C1 segment of cervical spinal cord (tissue), 14 donors: ENCODE data around the gene NFAM1.
A peak's percentile ranks its signal among the peaks of the same experiment; 100 is the strongest.

Experiments used
- DNase-seq, 14 donors: peaks; one replicate each; lab custom pipeline; 2025; lab: John Stamatoyannopoulos, UW

Gene NFAM1

GRCh38 chr22:42439821-42440674 lies 7.8 kb upstream of the NFAM1 start:
- DNase-seq: peak in 7 of 14 donors; percentile 13 to 77 (median 46)

DNA sequence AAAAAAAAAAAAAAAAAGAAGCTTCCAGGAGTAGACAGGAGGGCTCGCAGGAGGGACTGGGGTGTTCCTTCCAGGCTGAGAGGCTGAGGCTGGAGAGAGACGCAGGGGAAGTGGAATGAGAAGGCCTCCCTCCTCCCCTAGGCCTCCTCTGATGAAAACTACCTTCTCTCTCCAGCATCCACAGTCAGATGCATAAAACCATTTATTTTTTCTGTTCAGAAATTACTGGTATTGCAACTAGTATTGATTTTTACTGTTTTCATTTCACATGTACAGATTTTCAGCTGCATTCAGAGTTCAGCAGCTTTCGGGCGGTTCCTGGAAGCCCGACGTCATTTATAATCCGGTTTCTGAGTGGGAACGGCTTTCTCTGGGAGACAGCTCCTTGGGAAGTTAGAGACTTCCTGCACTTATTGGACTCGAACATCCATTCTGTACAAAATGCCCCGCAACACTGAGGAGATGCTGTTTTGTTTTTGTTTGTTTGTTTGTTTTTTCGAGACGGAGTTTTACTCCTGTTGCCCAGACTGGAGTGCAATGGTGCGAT lies 6.9 kb upstream of the NFAM1 start:
- no peak for DNase-seq

GRCh38 chr22:42438293-42438650 lies 6.1 kb upstream of the NFAM1 start:
- no peak for DNase-seq

- DNase-seq: peak; percentile 16 to 76 (median 58)
Measured at GRCh38 chr22:42437488-42438292, 5.5 kb upstream of the NFAM1 start.

GRCh38 chr22:42436404-42436803 lies 4.2 kb upstream of the NFAM1 start:
- peak in 3 of 14 donors; percentile 47 to 55 (median 48) for DNase-seq

DNA sequence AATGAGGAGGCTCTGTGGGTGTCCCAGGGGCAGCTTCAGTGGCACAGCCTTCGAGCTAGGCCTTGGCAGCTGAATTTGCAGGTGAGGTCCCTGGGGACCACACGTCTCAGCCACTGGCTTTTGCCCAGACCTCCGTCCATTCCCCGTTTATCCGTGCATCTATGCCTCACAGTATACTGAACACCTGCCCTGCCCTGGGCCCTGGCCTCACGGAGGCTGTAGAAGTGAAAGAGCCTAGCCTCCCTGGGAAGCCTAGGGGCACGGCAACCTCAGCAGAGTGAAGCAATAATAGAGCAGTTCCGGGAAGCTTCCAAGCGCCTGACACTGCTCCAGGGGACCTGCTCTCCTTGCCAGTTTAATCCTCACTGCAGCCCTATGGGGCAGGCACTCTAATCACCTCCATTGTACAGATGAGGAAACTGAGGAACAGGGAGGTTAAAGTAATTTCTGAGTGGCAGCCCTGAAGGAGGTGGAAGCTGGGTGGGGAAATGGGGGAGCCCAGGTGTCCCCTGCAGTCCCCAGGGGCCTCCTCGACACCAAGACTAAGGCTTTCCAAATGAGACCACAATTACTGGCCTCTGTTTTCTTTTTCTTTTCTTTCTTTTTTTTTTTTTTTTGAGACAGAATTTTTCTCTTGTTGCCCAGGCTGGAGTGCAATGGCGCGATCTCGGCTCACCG lies 2.7 kb upstream of the NFAM1 start:
- DNase-seq: no peak

GRCh38 chr22:42433754-42434682 lies 1.8 kb upstream of the NFAM1 start:
- peak in 4 of 14 donors; percentile 11 to 36 (median 15) for DNase-seq

DNA sequence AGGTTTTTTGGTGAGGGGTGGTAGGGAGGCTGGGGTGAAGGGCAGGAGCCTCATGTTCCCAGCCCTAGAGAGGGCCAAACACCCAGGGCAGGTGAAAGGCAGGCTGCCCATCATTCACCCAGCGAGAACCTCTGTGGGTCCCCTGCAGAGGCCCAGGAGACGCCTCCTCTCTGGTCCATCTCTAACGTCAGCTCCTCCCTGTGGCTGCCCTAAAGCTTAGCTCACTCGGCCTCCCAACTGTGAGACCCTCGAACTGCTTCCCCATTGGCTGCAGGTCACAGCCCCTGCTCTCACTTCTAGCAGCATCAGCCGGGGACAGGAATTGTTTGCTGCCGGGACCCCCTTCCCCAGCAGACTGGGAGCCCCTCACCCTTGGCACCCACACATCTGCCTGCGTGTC lies 615 bp upstream of the NFAM1 start:
- no peak for DNase-seq

GRCh38 chr22:42431401-42432019 lies 693 bp downstream of the NFAM1 start:
- DNase-seq: peak in 8 of 14 donors; percentile 23 to 73 (median 44)

DNA sequence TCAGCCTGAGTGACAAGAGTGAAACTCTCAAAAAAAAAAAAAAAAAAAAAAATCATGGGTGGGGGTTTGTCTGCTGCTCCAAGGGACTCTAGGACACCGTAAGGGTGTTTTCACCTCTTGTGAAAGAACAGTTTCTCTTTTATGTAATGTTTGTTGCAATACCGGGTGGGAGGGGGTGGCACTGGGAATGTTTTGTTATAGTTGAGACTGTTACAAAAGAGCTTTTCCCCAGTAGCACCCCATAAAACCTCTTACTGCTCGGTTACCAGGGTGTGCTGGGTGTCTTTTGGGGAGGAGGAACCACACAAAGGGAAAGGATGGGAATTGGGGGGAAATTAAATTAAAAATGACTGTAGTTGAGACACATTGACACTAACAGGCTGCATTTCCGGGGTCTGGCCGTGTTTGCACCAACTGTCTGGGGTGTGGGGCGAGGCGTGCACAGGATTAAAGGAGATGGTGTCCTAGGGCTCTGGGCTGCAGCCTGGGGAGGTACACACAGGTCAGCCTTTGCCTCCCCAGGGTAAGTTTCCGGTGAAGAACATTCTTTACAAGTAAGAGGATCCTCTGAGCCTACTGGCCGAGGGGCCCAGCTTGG lies 1.6 kb downstream of the NFAM1 start:
- DNase-seq: no peak

- no peak for DNase-seq
Measured at GRCh38 chr22:42428760-42429159, 3.4 kb downstream of the NFAM1 start.

GRCh38 chr22:42428025-42428424 lies 4.2 kb downstream of the NFAM1 start:
- DNase-seq: no peak

- DNase-seq: no peak
Measured at GRCh38 chr22:42427167-42427566, 5.0 kb downstream of the NFAM1 start.

DNA sequence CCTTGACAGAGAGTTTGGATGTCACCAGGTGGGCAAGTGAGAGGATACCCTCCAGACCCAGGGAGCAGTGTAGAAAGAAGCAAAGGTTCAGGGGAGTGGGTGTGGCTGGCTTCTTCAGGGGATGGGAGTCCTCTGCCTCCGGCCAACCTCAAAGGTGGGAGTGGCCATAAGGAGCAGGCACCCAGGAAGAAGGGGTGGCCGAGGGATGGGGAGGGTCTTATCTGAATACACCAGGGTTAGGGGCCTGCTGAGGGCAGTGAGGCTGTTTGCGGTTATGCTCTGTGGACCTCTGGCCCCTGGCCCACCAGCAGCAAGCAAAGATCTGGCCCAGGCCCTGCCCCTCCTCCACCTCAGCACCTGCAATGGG lies 6.2 kb downstream of the NFAM1 start:
- DNase-seq: no peak

DNA sequence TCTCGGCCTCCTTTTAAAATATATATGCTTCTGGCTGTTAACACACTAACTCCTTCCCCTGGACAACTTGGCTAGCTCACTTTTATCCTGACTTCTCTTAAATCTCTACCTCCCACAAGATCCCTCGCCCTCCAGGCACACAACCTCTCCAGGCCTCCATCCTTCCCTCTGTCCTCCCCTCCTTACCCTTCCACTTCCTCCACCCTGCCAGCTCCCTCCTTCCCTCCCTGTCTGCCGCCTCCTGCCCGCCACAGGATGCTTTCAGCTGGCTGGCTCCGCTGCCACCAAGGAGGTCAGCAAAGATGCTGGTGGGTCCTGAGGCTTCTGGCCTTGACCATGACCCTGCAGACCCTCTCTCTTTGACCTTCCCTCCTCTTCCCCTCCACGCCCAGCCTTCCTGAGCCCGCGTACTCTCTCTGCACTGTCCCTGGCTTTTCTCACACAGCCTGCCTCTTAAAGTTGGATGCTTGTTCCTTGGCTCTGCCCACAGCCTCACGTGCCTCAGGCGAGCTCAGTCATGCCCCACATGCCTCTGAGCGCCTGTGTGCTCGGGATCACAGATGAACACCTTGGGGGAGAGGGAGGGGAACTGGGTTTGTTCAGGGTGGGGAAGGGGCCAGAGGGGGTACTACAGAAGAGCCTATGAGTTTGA lies 6.7 kb downstream of the NFAM1 start:
- no peak for DNase-seq

GRCh38 chr22:42419243-42419881 lies 12.8 kb downstream of the NFAM1 start:
- DNase-seq: peak in 2 of 14 donors; percentile 17 to 22

DNA sequence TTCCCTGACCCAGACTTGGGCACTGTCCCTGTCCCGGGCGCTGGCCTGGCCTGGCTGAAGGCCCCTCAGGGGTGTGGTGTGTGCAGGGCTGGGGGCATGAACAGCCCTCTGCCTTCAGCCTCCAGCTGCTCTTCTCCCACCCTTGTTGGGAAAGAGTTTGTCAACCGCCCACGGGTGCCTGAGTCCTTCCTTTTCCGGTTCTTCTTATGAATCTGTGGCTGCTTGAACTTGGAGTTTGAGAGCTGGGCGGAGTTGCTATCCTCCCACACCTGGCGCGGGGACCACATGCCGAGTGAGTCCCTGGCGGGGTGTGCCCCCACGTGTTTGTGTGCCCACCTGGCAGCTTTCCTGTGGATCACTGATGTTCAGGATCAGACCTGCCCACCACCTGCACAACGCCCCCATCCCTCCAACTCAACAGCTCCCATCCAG lies 13.4 kb downstream of the NFAM1 start:
- DNase-seq: no peak

- no peak for DNase-seq
Measured at GRCh38 chr22:42417645-42418305, 14.4 kb downstream of the NFAM1 start.
